NCI-H524 (cell line): ENCODE measurements around the gene ASIC4.
A peak's percentile ranks its signal among the peaks of the same experiment; 100 is the strongest.

Experiments
- DNase-seq, 2 experiments: peaks; one replicate each; lab custom pipeline; 2025; lab: John Stamatoyannopoulos, UW

ASIC4 gene

DNA sequence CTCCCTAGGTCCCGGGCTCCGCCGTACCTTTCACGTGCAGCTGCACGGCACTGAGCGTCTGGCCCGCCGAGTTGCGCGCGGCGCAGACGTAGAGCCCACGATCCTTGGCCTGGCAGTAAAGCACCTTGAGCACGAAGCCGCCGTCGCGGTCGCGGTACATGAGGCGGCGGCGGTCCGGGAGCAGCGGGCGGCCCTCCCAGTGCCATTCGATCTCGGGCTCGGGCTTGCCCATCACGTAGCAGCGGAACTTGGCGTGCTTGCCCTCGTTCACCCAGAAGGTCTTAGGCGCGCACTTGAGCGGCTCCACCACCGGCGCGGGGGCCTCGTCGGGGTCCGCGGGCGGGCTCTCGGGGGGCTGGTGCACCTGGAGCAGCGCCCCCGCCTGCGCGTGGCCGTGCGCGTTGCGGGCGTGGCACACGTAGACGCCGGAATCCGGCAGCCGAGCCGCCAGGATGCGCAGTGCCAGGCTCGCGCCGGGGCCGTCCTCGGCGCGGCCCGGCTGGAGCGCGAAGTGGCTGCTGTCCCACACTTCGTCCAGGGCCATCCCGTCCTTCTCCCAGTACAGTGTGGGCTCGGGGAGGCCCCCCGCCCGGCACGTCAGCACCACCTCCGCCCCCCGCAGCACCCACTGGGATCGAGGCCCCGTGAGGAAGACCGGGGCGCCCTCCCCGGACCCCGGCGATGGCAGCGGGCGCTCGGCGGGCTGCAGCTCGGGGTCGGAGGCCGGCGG, 56.1 kb downstream of the ASIC4 start:
- peak in 1 of 2 experiments; percentile 43 for DNase-seq

DNA sequence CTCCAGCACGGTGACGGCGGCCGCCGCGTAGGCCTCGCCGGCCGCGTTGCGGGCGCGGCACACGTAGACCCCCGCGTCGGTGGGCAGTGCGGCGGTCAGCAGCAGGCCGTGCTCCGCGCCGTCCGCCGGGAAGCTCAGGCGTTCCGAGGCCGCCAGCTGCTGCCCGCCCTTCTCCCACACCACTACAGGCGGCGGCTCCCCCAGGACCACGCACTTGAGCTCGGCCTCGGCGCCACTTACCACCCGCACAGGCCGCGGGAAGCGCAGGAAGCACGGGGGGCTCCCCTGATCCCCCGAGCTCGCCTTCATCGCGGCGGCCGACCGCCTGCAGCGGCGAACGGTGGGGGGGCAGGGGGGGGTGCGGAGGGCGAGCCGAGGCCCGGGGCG, 56.6 kb downstream of the ASIC4 start:
- DNase-seq: peak in 1 of 2 experiments; percentile 16

DNA sequence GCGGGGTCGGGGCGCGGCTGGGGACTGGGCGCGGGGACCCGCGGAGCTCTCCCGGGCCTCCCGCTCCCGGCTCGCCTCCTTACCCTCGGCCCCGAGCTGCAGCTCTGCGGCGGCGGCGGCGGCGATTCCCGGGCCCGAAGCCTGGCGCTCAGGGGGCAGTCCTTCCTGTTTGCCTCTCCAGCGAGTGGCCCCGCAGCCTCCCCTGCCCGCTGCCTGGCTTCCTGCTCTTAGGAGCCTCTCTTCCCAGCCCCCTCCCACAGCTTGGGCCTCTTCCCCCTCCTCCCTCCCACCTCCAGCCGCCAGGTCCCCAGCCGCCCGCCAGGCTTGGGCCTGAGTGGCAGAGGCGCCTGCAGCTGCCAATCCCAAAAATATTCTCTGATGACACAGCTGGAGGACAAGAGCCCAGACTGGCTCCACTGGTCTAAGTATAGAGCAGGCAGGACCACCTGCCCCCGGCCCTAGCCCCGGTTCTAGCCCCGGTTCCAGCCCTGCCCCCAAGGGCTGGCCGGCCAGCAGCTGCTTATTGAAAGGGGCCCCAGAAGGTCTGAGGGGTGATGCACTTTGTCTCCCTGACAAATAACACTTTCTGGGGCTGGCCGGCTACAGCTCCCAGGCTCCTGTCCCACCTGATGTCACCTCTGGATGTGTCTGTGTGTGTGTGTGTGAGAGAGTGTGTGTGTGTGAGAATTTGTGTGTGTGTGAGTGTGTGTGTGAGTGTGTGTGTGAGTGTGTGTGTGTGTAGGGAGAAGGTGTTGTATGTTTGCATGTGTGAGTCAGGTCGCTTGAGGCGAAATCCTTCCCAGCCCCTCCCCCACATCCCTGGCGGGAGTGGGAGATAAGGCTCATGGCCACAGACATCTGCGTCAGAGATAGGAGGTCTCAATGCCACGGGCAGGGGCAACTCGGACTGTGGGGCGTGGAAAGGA, 57.3 kb downstream of the ASIC4 start, which contains the start of gene OBSL1:
Gene OBSL1 (minus strand): TSS at position 229 of the 926 bp plus-strand sequence. CDS start 307 bp downstream, outside the sequence.
- DNase-seq: peak; percentile 32 to 84

DNA sequence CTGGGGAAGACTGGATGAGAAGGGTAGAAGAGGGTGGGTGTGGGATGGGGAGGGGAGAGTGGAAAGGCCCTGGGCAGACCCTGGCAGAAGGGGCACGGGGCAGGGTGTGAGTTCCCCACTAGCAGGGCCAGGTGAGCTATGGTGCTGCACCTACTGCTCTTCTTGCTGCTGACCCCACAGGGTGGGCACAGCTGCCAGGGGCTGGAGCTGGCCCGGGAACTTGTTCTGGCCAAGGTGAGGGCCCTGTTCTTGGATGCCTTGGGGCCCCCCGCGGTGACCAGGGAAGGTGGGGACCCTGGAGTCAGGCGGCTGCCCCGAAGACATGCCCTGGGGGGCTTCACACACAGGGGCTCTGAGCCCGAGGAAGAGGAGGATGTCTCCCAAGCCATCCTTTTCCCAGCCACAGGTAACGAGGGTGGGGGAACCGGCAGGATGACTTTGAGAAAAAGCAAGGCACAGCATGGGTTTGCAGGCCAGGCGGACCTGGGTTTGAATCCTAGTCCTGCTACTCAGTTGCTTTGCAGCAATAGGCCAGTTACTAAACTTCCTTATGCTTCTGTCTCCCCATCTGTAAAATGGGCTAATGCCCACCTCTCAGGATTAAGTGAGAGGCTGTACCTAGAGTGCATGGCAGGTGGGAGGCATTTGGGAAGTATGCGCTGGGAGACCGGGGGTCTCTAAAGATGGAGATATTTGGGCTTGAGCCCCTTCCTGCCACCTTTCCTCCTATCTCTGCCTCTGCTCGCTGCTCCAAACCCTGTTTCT, 58.1 kb downstream of the ASIC4 start, which contains the start of gene INHA:
Gene INHA (plus strand): TSS at position 74 of the 765 bp plus-strand sequence. CDS start 65 bp downstream, at position 139.
- DNase-seq: no peak

DNA sequence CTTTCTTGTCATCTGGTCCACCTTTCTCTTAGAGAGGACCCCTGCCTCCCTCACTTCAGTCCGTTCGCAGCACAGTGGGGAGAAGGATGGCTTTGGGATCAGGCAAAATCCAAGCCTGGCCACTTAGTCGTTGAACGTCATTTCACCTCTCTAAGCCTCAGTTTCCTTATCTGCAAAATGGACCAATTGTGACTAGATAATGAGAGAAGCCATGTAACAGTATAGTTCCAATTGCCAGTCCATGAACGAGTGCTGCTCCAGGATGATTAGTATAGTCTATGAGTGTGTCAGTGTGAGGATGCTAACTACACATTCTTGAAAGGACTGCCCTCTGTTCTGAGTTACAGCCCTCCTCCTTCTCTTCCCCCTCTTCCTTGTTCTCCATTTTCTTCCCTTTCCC, 58.9 kb downstream of the ASIC4 start:
- no peak for DNase-seq

DNA sequence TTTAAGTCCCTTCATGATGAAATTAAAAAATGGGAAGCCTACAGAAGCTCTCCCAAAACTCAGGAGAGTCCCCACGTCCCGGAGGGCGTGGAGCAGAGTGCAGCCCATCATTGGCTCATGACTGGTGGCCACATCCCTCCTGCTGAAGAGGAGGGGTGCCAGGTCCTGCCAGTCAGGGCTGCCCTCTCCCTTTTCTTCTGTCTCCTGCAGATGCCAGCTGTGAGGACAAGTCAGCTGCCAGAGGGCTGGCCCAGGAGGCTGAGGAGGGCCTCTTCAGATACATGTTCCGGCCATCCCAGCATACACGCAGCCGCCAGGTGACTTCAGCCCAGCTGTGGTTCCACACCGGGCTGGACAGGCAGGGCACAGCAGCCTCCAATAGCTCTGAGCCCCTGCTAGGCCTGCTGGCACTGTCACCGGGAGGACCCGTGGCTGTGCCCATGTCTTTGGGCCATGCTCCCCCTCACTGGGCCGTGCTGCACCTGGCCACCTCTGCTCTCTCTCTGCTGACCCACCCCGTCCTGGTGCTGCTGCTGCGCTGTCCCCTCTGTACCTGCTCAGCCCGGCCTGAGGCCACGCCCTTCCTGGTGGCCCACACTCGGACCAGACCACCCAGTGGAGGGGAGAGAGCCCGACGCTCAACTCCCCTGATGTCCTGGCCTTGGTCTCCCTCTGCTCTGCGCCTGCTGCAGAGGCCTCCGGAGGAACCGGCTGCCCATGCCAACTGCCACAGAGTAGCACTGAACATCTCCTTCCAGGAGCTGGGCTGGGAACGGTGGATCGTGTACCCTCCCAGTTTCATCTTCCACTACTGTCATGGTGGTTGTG, 60.4 kb downstream of the ASIC4 start:
- DNase-seq: peak in 1 of 2 experiments; percentile 16

DNA sequence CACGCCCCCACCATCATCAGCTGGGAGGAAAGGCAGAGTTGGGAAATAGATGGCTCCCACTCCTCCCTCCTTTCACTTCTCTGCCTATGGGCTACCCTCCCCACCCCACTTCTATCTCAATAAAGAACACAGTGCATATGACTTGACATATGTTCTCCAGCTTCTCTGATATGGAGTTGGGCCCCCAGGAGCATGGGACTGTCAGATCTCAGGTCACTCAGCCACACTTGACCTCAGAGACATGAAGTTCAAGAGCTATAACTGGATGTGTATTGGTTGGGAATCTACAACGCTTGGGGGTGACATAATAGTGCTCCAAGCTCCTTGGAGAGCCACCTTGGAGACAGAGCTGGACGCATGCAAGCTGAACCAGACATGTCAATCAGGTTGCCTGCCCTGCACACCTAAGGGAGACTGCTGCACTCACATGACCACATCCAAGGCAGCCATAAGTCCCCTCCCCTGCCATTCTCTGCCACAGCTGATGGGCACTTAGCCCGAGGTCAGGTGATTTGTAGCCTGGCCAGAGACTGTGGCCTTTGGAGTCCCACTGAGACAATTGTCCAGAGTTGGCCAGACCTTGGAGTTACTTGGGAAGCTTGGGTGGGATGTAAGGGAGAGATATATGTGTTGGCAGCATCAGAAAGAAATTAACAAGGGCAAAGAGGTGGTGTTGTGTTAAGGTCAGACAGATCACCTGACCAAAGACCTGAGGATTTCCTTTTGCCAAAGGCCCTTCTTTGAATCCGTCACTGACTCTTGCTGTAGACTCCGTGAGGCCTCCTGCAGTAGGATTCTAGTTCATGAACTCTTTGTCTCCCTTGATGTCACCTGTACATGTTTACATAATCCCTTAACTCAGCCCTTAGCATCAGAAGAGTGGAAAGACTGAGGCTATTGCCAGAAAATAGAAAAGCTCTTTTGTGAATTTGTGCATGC, 61.6 kb downstream of the ASIC4 start:
- DNase-seq: no peak

DNA sequence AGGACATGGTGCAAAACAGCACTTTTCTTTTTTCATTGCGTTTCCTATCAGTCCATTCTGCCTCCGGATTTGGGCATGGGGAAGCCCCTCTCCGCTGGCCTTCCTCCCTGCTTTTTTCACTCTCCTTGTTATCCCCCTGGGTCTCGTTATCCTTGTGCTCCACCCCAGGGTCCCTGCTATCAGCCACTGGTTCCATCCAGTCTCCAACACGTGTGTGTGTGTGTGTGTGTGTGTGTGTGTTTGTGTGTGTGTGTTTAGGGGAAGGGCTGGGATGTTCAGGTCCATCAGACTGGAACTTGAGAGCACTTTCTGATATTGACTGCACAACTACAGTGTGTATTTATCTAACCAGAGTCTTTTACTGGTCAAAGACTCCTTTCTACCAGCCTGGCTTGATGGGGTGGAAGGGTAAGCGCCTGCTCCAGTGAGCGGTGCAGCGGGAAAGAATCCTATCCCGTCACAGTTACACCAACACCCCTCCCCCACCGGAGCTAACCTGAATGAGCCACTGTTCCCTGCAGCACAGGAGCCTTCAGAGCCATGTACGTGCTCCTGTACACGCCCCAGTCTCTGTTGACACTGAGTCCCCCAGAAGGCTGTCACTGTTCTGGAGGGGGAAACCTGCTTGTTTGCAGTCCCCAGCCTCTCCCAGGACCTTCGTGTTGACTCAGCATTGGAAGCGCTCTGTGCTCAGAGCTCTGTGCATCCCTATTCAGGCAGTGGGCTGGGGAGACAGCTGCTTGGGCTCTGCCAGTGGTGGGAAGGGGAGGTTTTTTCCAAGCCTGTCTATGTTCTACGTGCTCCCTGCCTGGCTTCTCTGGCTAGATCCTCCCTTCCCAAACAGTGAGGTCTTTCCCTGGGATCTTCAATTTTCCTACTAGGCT, 62.5 kb downstream of the ASIC4 start:
- DNase-seq: peak in 1 of 2 experiments; percentile 65

DNA sequence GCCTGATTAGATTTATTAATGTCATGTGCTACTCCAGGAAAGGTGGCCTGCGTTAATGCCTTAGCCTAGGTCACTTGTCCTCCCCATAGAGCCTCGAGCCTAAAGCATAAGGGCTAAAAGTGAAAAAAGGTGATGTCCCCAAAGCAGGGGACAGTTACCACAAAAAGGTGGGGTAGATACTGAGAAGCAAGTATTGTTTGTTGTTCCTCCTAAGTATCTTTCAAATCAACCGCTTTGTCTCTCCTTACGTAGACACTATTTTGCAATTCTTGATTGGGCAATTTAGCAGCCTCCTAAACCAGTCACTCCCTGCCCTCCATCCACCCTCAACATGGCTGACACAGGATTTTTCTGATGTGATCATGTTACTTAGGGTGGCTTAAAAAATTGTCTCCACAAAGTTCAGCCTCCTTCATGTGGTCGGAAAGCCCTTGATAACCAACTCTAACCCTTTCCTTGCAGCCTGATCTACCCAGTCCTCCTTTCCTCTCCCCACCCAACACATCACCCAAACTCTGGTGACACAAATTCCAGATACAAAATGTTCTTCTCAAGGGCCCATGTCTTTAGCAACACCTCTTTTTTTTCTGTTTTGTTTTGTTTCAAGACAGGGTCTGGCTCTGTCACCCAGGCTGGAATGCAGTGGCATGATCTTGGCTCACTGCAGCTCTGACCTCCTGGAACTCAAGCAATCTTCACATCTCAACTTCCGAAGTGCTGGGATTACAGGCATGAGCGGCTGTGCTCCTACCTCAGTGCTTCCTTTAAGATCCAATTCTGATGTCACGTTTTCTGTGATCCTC, 64.7 kb downstream of the ASIC4 start:
- no peak for DNase-seq

DNA sequence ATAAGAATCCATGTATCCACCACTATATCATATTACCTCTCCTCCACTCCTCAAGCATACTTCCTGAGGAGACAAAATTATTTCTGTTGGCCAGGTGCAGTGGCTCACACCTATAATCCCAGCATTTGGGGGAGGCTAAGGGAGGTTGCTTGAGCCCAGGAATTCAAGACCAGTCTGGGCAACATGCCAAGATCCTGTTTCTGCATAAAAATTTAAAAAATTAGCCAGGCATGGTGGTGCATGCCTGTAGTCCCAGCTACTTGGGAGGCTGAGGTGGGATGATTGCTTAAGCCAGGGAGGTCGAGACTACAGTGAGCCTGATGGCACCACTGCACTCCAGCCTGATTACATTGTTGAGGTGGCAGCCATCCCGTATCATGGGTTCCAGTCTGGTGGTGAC, 67.1 kb downstream of the ASIC4 start:
- DNase-seq: no peak
